Parathyroid adenoma (tissue), 2 donors: Measurements from ENCODE around the gene CHRNG.
"Not testable (repeated sequence)": the region's sequence is repeated elsewhere in the genome, so short reads cannot be mapped to it uniquely, and the experiment has no call there.

Experiments used
- H2AFZ ChIP-seq: fragments of 300-600 bp; sonication (generic); one replicate; pipeline ENCODE4 v1.7.0; 2017; ENCODE audit warnings: antibody characterized with exemption, mild to moderate bottlenecking
- H3K27ac ChIP-seq: fragments of 300-600 bp; sonication (generic); one replicate; pipeline ENCODE4 v1.7.0; 2017
- H3K27me3 ChIP-seq: fragments of 300-600 bp; sonication (generic); one replicate; pipeline ENCODE4 v1.7.0; 2017; ENCODE audit warnings: low read length; ENCODE audit not compliant: control insufficient read depth, insufficient read depth
- H3K36me3 ChIP-seq: fragments of 300-600 bp; sonication (generic); one replicate; pipeline ENCODE4 v1.7.0; 2017; ENCODE audit warnings: low read length; ENCODE audit not compliant: control insufficient read depth, insufficient read depth
- H3K4me1 ChIP-seq: fragments of 300-600 bp; sonication (generic); one replicate; pipeline ENCODE4 v1.7.0; 2017; ENCODE audit warnings: control low read depth
- H3K4me2 ChIP-seq: fragments of 300-600 bp; sonication (generic); one replicate; pipeline ENCODE4 v1.7.0; 2017; ENCODE audit warnings: low read length
- H3K4me3 ChIP-seq: fragments of 300-600 bp; sonication (generic); one replicate; pipeline ENCODE4 v1.7.0; 2017; ENCODE audit warnings: low read depth, low read length
- H3K79me2 ChIP-seq: fragments of 300-600 bp; sonication (generic); one replicate; pipeline ENCODE4 v1.7.0; 2017; ENCODE audit warnings: control low read depth
- H3K9ac ChIP-seq: fragments of 300-600 bp; sonication (generic); one replicate; pipeline ENCODE4 v1.7.0; 2017; ENCODE audit warnings: mild to moderate bottlenecking
- H3K9me3 ChIP-seq: fragments of 300-600 bp; sonication (generic); one replicate; pipeline ENCODE4 v1.7.0; 2017; ENCODE audit warnings: low read length; ENCODE audit not compliant: control insufficient read depth
- TF ChIP-seq, protein P1 (sequence below): fragments of 300-600 bp; sonication (generic); IDR thresholded peaks from one replicate; pipeline ENCODE4 v1.7.0; 2017; ENCODE audit warnings: antibody characterized with exemption, mild to moderate bottlenecking
- donor health status: primary hyperparathyroidism.

Gene CHRNG

DNA sequence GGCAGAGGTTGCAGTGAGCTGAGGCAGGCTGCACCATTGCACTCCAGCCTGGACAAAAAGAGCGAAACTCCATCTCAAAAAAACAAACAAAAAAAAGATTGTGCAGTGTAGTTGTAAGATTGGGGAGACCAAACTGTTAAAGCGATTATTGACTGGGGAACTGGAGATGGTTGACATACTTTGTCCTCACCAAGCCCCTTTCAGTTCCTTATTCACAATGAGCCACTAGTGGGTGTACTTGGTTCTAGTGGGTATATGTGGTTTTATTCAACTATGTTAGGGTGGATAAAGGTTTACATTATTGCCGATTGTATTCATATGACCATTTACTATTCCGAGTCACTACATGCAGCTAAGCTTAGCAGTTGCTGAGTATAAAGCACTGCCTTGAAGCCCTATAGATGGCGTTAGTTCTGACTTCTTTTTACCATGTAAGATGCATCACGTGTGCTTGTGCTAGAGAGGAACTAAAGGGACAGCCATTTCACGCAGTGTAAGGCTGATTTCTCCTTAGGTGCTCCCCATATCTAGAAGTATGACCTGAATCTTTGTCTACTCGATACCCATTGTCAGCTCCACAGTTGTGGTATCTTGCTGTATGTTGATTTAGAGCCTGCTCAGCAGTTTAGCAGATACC is 23.1 kb downstream of the CHRNG start:
- no peaks in the 10 kb centered on the region for H3K79me2 ChIP-seq
- no peak overlapping the region for H2AFZ ChIP-seq
- peaks cover 4% of the 10 kb centered on the region for H3K4me1 ChIP-seq
- H3K9me3 ChIP-seq, result no peaks in the 10 kb centered on the region
- H3K4me3 ChIP-seq, result no peak overlapping the region
- no peak overlapping the region for H3K4me2 ChIP-seq
- H3K27ac ChIP-seq, result no peak overlapping the region
- no peaks in the 10 kb centered on the region for H3K27me3 ChIP-seq
- TF ChIP-seq, protein P1, sequence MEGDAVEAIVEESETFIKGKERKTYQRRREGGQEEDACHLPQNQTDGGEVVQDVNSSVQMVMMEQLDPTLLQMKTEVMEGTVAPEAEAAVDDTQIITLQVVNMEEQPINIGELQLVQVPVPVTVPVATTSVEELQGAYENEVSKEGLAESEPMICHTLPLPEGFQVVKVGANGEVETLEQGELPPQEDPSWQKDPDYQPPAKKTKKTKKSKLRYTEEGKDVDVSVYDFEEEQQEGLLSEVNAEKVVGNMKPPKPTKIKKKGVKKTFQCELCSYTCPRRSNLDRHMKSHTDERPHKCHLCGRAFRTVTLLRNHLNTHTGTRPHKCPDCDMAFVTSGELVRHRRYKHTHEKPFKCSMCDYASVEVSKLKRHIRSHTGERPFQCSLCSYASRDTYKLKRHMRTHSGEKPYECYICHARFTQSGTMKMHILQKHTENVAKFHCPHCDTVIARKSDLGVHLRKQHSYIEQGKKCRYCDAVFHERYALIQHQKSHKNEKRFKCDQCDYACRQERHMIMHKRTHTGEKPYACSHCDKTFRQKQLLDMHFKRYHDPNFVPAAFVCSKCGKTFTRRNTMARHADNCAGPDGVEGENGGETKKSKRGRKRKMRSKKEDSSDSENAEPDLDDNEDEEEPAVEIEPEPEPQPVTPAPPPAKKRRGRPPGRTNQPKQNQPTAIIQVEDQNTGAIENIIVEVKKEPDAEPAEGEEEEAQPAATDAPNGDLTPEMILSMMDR, result no peak
- H3K9ac ChIP-seq, result no peak overlapping the region
- no peaks in the 10 kb centered on the region for H3K36me3 ChIP-seq

DNA sequence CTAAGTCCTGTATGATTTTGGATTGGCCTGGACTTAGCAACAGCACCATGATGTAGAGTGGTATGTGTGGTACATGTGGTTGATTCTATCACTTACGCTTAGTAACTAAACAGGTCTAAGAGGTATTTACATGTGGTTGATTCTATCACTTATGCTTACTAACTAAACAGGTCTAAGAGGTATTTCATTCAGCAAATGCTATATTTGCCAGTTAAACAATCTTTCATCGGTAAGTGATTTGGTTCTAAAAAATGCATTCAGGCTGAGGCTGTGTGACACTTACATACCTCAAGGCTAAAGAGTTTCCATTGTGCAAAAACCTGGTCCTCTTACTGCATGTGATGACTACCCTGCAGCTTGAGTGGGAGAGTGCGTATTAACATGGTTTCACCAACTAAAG is 24.1 kb downstream of the CHRNG start:
- H3K4me2 ChIP-seq, result no peak overlapping the region
- TF ChIP-seq, protein P1, result no peak
- H3K4me3 ChIP-seq, result no peak overlapping the region
- no peaks in the 10 kb centered on the region for H3K79me2 ChIP-seq
- no peaks in the 10 kb centered on the region for H3K27me3 ChIP-seq
- peaks cover 4% of the 10 kb centered on the region for H3K4me1 ChIP-seq
- no peak overlapping the region for H2AFZ ChIP-seq
- no peak overlapping the region for H3K27ac ChIP-seq
- no peaks in the 10 kb centered on the region for H3K9me3 ChIP-seq
- no peak overlapping the region for H3K9ac ChIP-seq
- H3K36me3 ChIP-seq, result no peaks in the 10 kb centered on the region

DNA sequence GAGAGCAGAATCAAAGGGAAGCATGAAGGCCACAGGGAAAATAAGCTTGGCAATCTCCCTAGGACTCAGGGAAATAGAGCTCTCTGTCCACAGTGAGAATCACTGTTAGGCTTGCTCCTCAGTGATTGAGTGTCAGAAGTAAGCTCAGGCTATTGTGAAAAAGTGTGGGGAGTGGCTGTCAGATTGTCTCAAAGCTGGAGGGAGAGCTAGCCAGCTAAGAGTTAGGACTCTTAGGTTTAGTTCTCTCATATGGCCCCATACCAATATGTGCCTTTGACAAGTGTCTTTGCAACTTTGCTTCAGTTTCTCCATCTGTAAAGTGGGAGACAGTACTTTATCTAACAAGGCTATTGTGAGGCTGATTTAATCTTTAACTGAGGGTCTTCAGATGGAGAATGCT is 28.2 kb downstream of the CHRNG start:
- no peak overlapping the region for H3K27ac ChIP-seq
- no peak overlapping the region for H3K4me3 ChIP-seq
- no peak overlapping the region for H3K9ac ChIP-seq
- H3K4me2 ChIP-seq, result no peak overlapping the region
- H3K27me3 ChIP-seq, result no peaks in the 10 kb centered on the region
- no peaks in the 10 kb centered on the region for H3K4me1 ChIP-seq
- no peak overlapping the region for H2AFZ ChIP-seq
- H3K36me3 ChIP-seq, result no peaks in the 10 kb centered on the region
- H3K9me3 ChIP-seq, result no peaks in the 10 kb centered on the region
- H3K79me2 ChIP-seq, result no peaks in the 10 kb centered on the region
- TF ChIP-seq, protein P1, result no peak

DNA sequence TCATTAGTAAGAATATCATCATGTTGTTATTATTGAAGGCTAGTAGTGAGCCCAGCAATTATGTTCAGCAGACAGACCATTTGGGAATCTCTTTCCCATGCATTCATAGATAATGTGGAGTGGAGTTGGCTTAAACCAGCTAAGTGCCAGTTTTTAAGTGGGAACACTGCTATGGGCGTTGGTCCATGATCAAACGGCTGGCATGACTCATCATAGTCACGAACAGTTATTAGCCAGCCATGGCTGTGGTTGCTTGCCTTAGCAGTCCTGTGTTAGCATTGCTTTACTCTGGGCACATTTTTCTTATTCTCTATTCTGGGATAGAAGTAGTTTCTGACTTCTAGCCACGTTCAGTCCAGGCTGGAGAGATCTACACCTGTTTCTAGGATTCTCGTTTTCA is 28.7 kb downstream of the CHRNG start:
- H3K4me3 ChIP-seq, result no peak overlapping the region
- no peaks in the 10 kb centered on the region for H3K79me2 ChIP-seq
- no peak overlapping the region for H3K9ac ChIP-seq
- no peak overlapping the region for H3K4me2 ChIP-seq
- H3K27ac ChIP-seq, result no peak overlapping the region
- H3K9me3 ChIP-seq, result no peaks in the 10 kb centered on the region
- H3K4me1 ChIP-seq, result no peaks in the 10 kb centered on the region
- no peaks in the 10 kb centered on the region for H3K27me3 ChIP-seq
- TF ChIP-seq, protein P1, result no peak
- H3K36me3 ChIP-seq, result no peaks in the 10 kb centered on the region
- H2AFZ ChIP-seq, result no peak overlapping the region

DNA sequence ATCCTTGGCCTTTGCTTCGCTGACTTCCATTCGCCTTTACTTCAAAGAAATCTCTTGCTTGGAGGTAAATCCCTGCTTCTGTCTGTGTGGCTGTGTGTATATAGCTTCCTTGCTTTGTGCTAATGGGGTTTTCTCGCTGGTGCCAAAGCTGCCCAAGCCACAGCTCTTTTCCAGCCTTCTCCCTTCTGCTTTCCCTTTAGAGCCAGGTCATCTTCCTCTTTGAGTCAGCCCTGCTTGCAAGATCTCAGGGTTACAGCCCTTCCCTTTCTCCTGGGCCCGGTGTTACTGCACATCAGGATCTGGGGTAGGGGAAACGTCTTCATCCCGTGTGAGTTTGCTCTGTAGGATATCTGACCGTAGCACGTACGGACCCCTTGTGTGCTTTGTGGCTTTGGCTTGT is 30.0 kb downstream of the CHRNG start:
- no peaks in the 10 kb centered on the region for H3K4me1 ChIP-seq
- H3K4me3 ChIP-seq, result no peak overlapping the region
- H3K9ac ChIP-seq, result no peak overlapping the region
- H3K36me3 ChIP-seq, result no peaks in the 10 kb centered on the region
- H3K9me3 ChIP-seq, result no peaks in the 10 kb centered on the region
- no peak overlapping the region for H2AFZ ChIP-seq
- TF ChIP-seq, protein P1, result no peak
- no peak overlapping the region for H3K4me2 ChIP-seq
- no peaks in the 10 kb centered on the region for H3K27me3 ChIP-seq
- H3K27ac ChIP-seq, result no peak overlapping the region
- no peaks in the 10 kb centered on the region for H3K79me2 ChIP-seq

DNA sequence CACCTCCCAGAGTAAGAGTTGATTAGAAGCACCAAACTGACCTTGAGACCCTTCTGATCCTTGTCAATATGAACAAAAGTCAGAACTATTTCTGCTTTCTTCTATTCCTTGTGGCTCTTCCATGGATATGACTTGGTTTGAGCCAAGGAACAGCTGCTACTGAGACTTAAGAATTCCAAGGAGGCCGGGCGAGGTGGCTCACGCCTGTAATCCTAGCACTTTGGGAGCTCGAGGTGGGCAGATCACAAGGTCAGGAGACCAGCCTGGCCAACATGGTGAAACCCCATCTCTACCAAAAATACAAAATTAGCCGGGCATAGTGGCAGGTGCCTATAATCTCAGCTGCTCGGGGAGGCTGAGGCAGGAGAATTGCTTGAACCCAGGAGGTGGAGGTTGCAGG is 31.0 kb downstream of the CHRNG start:
- H3K36me3 ChIP-seq, H2AFZ ChIP-seq, H3K4me3 ChIP-seq, H3K27ac ChIP-seq, H3K9ac ChIP-seq, H3K27me3 ChIP-seq, H3K79me2 ChIP-seq, H3K4me1 ChIP-seq, H3K4me2 ChIP-seq, H3K9me3 ChIP-seq: not testable (repeated sequence)
